ENCODE results near the gene PSMD12. TPM values are rescaled to one million over a fixed set of nuclear protein-coding genes. Genes with fewer than 3 reads are reported as not detected.

Gene PSMD12
- total RNA-seq, 2 donors from 2014 or later: 20.0 to 31.1 TPM

GRCh38 chr17:67376737-67377487, 10.5 kb upstream of the PSMD12 start, which contains the start of gene PITPNC1:
Gene PITPNC1, plus strand, starts transcription at chr17:67377281.
- no peaks in the 10 kb centered on the region for H3K36me3 ChIP-seq
- DNase-seq (ENCODE audit: low spot score): peak; percentile 87
- H3K4me3 ChIP-seq: peak within 1 kb of the TSS; percentile 84
- H3K27me3 ChIP-seq: no peaks in the 10 kb centered on the region
- H3K27ac ChIP-seq: peak within 1 kb of the TSS; percentile 97
- H3K4me1 ChIP-seq: peaks cover 0 to 28% of the 10 kb centered on the region in 2 donors
- H3K9me3 ChIP-seq: no peaks in the 10 kb centered on the region
- TF ChIP-seq, protein P1, sequence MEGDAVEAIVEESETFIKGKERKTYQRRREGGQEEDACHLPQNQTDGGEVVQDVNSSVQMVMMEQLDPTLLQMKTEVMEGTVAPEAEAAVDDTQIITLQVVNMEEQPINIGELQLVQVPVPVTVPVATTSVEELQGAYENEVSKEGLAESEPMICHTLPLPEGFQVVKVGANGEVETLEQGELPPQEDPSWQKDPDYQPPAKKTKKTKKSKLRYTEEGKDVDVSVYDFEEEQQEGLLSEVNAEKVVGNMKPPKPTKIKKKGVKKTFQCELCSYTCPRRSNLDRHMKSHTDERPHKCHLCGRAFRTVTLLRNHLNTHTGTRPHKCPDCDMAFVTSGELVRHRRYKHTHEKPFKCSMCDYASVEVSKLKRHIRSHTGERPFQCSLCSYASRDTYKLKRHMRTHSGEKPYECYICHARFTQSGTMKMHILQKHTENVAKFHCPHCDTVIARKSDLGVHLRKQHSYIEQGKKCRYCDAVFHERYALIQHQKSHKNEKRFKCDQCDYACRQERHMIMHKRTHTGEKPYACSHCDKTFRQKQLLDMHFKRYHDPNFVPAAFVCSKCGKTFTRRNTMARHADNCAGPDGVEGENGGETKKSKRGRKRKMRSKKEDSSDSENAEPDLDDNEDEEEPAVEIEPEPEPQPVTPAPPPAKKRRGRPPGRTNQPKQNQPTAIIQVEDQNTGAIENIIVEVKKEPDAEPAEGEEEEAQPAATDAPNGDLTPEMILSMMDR (IDR thresholded peaks at IDR 0.05): peak in 1 of 2 donors; percentile 1

GRCh38 chr17:67376415-67376736, 10.0 kb upstream of the PSMD12 start:
- H3K36me3 ChIP-seq: no peaks in the 10 kb centered on the region
- H3K4me1 ChIP-seq: peaks cover 0 to 28% of the 10 kb centered on the region in 2 donors
- no peaks in the 10 kb centered on the region for H3K9me3 ChIP-seq
- no peaks in the 10 kb centered on the region for H3K27me3 ChIP-seq
- TF ChIP-seq, protein P1 (IDR thresholded peaks at IDR 0.05): no peak
- H3K4me3 ChIP-seq: peak overlapping the region; percentile 84
- H3K27ac ChIP-seq: peak overlapping the region; percentile 97
- DNase-seq (ENCODE audit: low spot score): no peak

GRCh38 chr17:67375716-67376115, 9.3 kb upstream of the PSMD12 start:
- Histone ChIP-seq H3K36me3 (no peaks in the 10 kb centered on the region), H3K4me1 (peaks cover 0 to 28% of the 10 kb centered on the region in 2 donors), H3K9me3 (no peaks in the 10 kb centered on the region), H3K27me3 (no peaks in the 10 kb centered on the region), H3K27ac (peak overlapping the region in 1 of 2 donors; percentile 97), H3K4me3 (no peak overlapping the region)
- TF ChIP-seq, protein P1 (IDR thresholded peaks at IDR 0.05): no peak
- DNase-seq (ENCODE audit: low spot score): no peak

DNA sequence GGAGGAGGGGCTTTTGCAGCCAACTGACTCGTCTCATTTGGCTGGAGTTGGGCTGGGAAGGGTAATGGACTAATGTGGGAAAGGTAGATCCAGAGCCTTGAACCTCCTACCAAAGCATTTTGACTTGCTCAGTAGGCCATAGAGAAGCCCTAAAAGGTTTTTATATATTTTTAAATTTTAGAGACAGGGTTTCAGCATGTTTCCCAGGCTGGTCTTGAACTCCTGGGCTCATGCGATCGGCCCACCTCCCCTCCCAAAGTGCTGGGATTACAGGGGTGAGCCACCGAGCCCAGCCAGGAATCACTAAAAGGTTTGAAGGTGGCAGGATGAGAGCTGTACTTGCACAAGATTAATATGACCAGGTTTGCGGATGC, 8.7 kb upstream of the PSMD12 start:
- Histone ChIP-seq H3K4me3 (no peak overlapping the region), H3K36me3 (no peaks in the 10 kb centered on the region), H3K4me1 (peaks cover 0 to 28% of the 10 kb centered on the region in 2 donors), H3K9me3 (no peaks in the 10 kb centered on the region), H3K27ac (no peak overlapping the region), H3K27me3 (no peaks in the 10 kb centered on the region)
- TF ChIP-seq, protein P1 (IDR thresholded peaks at IDR 0.05): no peak
- DNase-seq (ENCODE audit: low spot score): no peak

- no peaks in the 10 kb centered on the region for H3K36me3 ChIP-seq
- H3K4me3 ChIP-seq: no peak overlapping the region
- no peak overlapping the region for H3K27ac ChIP-seq
- no peaks in the 10 kb centered on the region for H3K27me3 ChIP-seq
- TF ChIP-seq, protein P1 (IDR thresholded peaks at IDR 0.05): peak; percentile 80 to 92
- no peaks in the 10 kb centered on the region for H3K9me3 ChIP-seq
- DNase-seq (ENCODE audit: low spot score): peak; percentile 94
- H3K4me1 ChIP-seq: peaks cover 0 to 28% of the 10 kb centered on the region in 2 donors
Observed at GRCh38 chr17:67374329-67375053, 8.1 kb upstream of the PSMD12 start.
